Liver (tissue), 3 donors: Measurements from ENCODE around the gene VENTX.

ENCODE experiments used
- ATF3 ChIP-seq: IDR thresholded peaks from 2 replicates; pipeline ENCODE4 v1.6.1; 2016; ENCODE audit warnings: antibody characterized with exemption
- CTCF ChIP-seq: fragments of 150-350 bp; IDR thresholded peaks from 2 replicates; pipeline ENCODE4 v1.5.1; 2017; ENCODE audit warnings: improper control_type of control experiment, low read depth, low read length; ENCODE audit not compliant: missing input control
- EGR1 ChIP-seq, 2 donors: IDR thresholded peaks; 2 replicates each; pipeline ENCODE4 v1.6.1; 2016 to 2018; ENCODE audit warnings: antibody characterized with exemption in 2 of 2, low read depth in 2 of 2
- FOXA1 ChIP-seq: IDR thresholded peaks from 2 replicates; pipeline ENCODE4 v1.6.1; 2016; ENCODE audit warnings: antibody characterized with exemption
- GABPA ChIP-seq, 2 donors: IDR thresholded peaks in 1 of 2; conservative IDR thresholded peaks in 1 of 2; 2 replicates each; pipeline ENCODE4 v1.6.1; 2016; ENCODE audit warnings: antibody characterized with exemption in 2 of 2, mild to moderate bottlenecking in 1 of 2, moderate library complexity in 1 of 2
- HNF4G ChIP-seq: IDR thresholded peaks from 2 replicates; pipeline ENCODE4 v1.6.1; 2016; ENCODE audit warnings: antibody characterized with exemption
- JUND ChIP-seq, 2 donors: IDR thresholded peaks; 2 replicates each; pipeline ENCODE4 v1.6.1; 2016; ENCODE audit warnings: antibody characterized with exemption in 2 of 2
- MAX ChIP-seq: IDR thresholded peaks from 2 replicates; pipeline ENCODE4 v1.6.1; 2016; ENCODE audit warnings: antibody characterized with exemption
- RAD21 ChIP-seq, 2 donors: IDR thresholded peaks; 2 replicates each; pipeline ENCODE4 v1.6.1; 2016; ENCODE audit warnings: antibody characterized with exemption in 2 of 2, mild to moderate bottlenecking in 2 of 2
- REST ChIP-seq: IDR thresholded peaks from 2 replicates; pipeline ENCODE4 v1.6.1; 2016; ENCODE audit warnings: antibody characterized with exemption, mild to moderate bottlenecking
- RXRA ChIP-seq, 2 donors: IDR thresholded peaks; 2 replicates each; pipeline ENCODE4 v1.6.1; 2017 to 2018; ENCODE audit warnings: antibody characterized with exemption in 2 of 2, mild to moderate bottlenecking in 1 of 2
- SP1 ChIP-seq: IDR thresholded peaks from 2 replicates; pipeline ENCODE4 v1.6.1; 2018; ENCODE audit warnings: antibody characterized with exemption, mild to moderate bottlenecking
- TAF1 ChIP-seq: conservative IDR thresholded peaks from 2 replicates; pipeline ENCODE4 v1.6.1; 2016; ENCODE audit warnings: antibody characterized with exemption, mild to moderate bottlenecking
- YY1 ChIP-seq: IDR thresholded peaks from 2 replicates; pipeline ENCODE4 v1.6.1; 2016; ENCODE audit warnings: antibody characterized with exemption, mild to moderate bottlenecking
- donor health status: healthy.
- donor health status: healthy.

- TF ChIP-seq RXRA (IDR thresholded peaks at IDR 0.05) (no peak), CTCF (no peak), FOXA1 (no peak), YY1 (no peak), MAX (no peak), TAF1 (no peak), JUND (IDR thresholded peaks at IDR 0.05) (no peak), GABPA (IDR thresholded peaks at IDR 0.05 in 1 of 2, conservative IDR thresholded peaks at IDR 0.05 in 1 of 2) (no peak), ATF3 (no peak), RAD21 (IDR thresholded peaks at IDR 0.05) (no peak), HNF4G (no peak), SP1 (no peak), EGR1 (IDR thresholded peaks at IDR 0.05; ENCODE audit: low read depth in 2 of 2) (no peak), REST (no peak)
Measured at GRCh38 chr10:133258066-133258817, 20.6 kb downstream of the VENTX start.
